NOMO-1 (cell line): Measurements from ENCODE around the gene NAV3.
A peak's percentile ranks its signal among the peaks of the same experiment; 100 is the strongest.
"Not testable (repeated sequence)": the region's sequence is repeated elsewhere in the genome, so short reads cannot be mapped to it uniquely, and the experiment has no call there.

ENCODE experiments used
- DNase-seq, 2 experiments: peaks; one replicate each; lab custom pipeline; 2025; ENCODE audit not compliant: unreplicated experiment in 2 of 2; lab: John Stamatoyannopoulos, UW

The NAV3 gene

GRCh38 chr12:78229591-78230101 is 399.0 kb downstream of the NAV3 start:
- peak; percentile 9 to 23 for DNase-seq

- no peak for DNase-seq
Measured at GRCh38 chr12:78232756-78233155, 402.1 kb downstream of the NAV3 start.

- no peak for DNase-seq
Measured at GRCh38 chr12:78236264-78236663, 405.6 kb downstream of the NAV3 start.

- DNase-seq = no peak
Measured at GRCh38 chr12:78239544-78239943, 408.9 kb downstream of the NAV3 start.

- no peak for DNase-seq
Measured at GRCh38 chr12:78240827-78241226, 410.1 kb downstream of the NAV3 start.

GRCh38 chr12:78241446-78241845 is 410.8 kb downstream of the NAV3 start:
- no peak for DNase-seq

GRCh38 chr12:78244916-78245507 is 414.3 kb downstream of the NAV3 start:
- no peak for DNase-seq

- no peak for DNase-seq
Measured at GRCh38 chr12:78248321-78248720, 417.6 kb downstream of the NAV3 start.

GRCh38 chr12:78249578-78249977 is 418.9 kb downstream of the NAV3 start:
- no peak for DNase-seq

- DNase-seq = not testable (repeated sequence)
Measured at GRCh38 chr12:78257662-78258061, 427.0 kb downstream of the NAV3 start.

GRCh38 chr12:78260976-78261375 is 430.3 kb downstream of the NAV3 start:
- DNase-seq = no peak

- no peak for DNase-seq
Measured at GRCh38 chr12:78261901-78262300, 431.2 kb downstream of the NAV3 start.
